Measurements from ENCODE around the gene SAMD13.

Gene SAMD13

GRCh38 chr1:84266748-84267147 lies 34.8 kb upstream of the SAMD13 start:
- H3K9ac ChIP-seq (ENCODE audit: low read length): no peak overlapping the region
- no peak for DNase-seq (ENCODE audit: low read depth)
- H3K4me3 ChIP-seq (ENCODE audit: low read length): no peak overlapping the region
- no peaks in the 10 kb centered on the region for H3K36me3 ChIP-seq (ENCODE audit: control insufficient read depth, insufficient read depth, low read length, severe bottlenecking)
- peaks cover 6% of the 10 kb centered on the region for H3K4me1 ChIP-seq (ENCODE audit: control insufficient read depth, insufficient read depth, low read length)
- H3K9me3 ChIP-seq (ENCODE audit: control insufficient read depth, low read length): no peaks in the 10 kb centered on the region
- H3K27me3 ChIP-seq (replicated peaks; ENCODE audit: control insufficient read depth, insufficient read depth, low read length): no peaks in the 10 kb centered on the region

GRCh38 chr1:84267476-84267875 lies 34.0 kb upstream of the SAMD13 start:
- no peak for DNase-seq (ENCODE audit: low read depth)
- Histone ChIP-seq H3K9ac (ENCODE audit: low read length) (no peak overlapping the region), H3K36me3 (ENCODE audit: control insufficient read depth, insufficient read depth, low read length, severe bottlenecking) (no peaks in the 10 kb centered on the region), H3K4me3 (ENCODE audit: low read length) (no peak overlapping the region), H3K27me3 (replicated peaks; ENCODE audit: control insufficient read depth, insufficient read depth, low read length) (no peaks in the 10 kb centered on the region), H3K4me1 (ENCODE audit: control insufficient read depth, insufficient read depth, low read length) (peaks cover 6% of the 10 kb centered on the region), H3K9me3 (ENCODE audit: control insufficient read depth, low read length) (no peaks in the 10 kb centered on the region)

- Histone ChIP-seq H3K36me3 (ENCODE audit: control insufficient read depth, insufficient read depth, low read length, severe bottlenecking) (no peaks in the 10 kb centered on the region), H3K27me3 (replicated peaks; ENCODE audit: control insufficient read depth, insufficient read depth, low read length) (no peaks in the 10 kb centered on the region), H3K9me3 (ENCODE audit: control insufficient read depth, low read length) (no peaks in the 10 kb centered on the region), H3K4me3 (ENCODE audit: low read length) (no peak overlapping the region), H3K9ac (ENCODE audit: low read length) (no peak overlapping the region), H3K4me1 (ENCODE audit: control insufficient read depth, insufficient read depth, low read length) (peaks cover 6% of the 10 kb centered on the region)
- DNase-seq (ENCODE audit: low read depth): no peak
These were observed 33.2 kb upstream of the SAMD13 start for GRCh38 chr1:84268346-84268745.

GRCh38 chr1:84269306-84269705 lies 32.2 kb upstream of the SAMD13 start:
- H3K36me3 ChIP-seq (ENCODE audit: control insufficient read depth, insufficient read depth, low read length, severe bottlenecking): no peaks in the 10 kb centered on the region
- no peak for DNase-seq (ENCODE audit: low read depth)
- peaks cover 6% of the 10 kb centered on the region for H3K4me1 ChIP-seq (ENCODE audit: control insufficient read depth, insufficient read depth, low read length)
- H3K9ac ChIP-seq (ENCODE audit: low read length): no peak overlapping the region
- H3K9me3 ChIP-seq (ENCODE audit: control insufficient read depth, low read length): no peaks in the 10 kb centered on the region
- H3K4me3 ChIP-seq (ENCODE audit: low read length): no peak overlapping the region
- H3K27me3 ChIP-seq (replicated peaks; ENCODE audit: control insufficient read depth, insufficient read depth, low read length): no peaks in the 10 kb centered on the region

- Histone ChIP-seq H3K4me1 (ENCODE audit: control insufficient read depth, insufficient read depth, low read length) (peaks cover 6% of the 10 kb centered on the region), H3K9ac (ENCODE audit: low read length) (no peak overlapping the region), H3K4me3 (ENCODE audit: low read length) (no peak overlapping the region), H3K36me3 (ENCODE audit: control insufficient read depth, insufficient read depth, low read length, severe bottlenecking) (no peaks in the 10 kb centered on the region), H3K9me3 (ENCODE audit: control insufficient read depth, low read length) (no peaks in the 10 kb centered on the region), H3K27me3 (replicated peaks; ENCODE audit: control insufficient read depth, insufficient read depth, low read length) (no peaks in the 10 kb centered on the region)
- DNase-seq (ENCODE audit: low read depth): peak; percentile 47
These were observed 29.9 kb upstream of the SAMD13 start for GRCh38 chr1:84271441-84272151.

- DNase-seq (ENCODE audit: low read depth): no peak
- Histone ChIP-seq H3K4me3 (ENCODE audit: low read length) (no peak overlapping the region), H3K9me3 (ENCODE audit: control insufficient read depth, low read length) (no peaks in the 10 kb centered on the region), H3K9ac (ENCODE audit: low read length) (no peak overlapping the region), H3K36me3 (ENCODE audit: control insufficient read depth, insufficient read depth, low read length, severe bottlenecking) (no peaks in the 10 kb centered on the region), H3K4me1 (ENCODE audit: control insufficient read depth, insufficient read depth, low read length) (peaks cover 6% of the 10 kb centered on the region), H3K27me3 (replicated peaks; ENCODE audit: control insufficient read depth, insufficient read depth, low read length) (no peaks in the 10 kb centered on the region)
These were observed 29.1 kb upstream of the SAMD13 start for GRCh38 chr1:84272401-84272800.

GRCh38 chr1:84277343-84278059 lies 24.0 kb upstream of the SAMD13 start:
- Histone ChIP-seq H3K9me3 (ENCODE audit: control insufficient read depth, low read length) (no peaks in the 10 kb centered on the region), H3K4me3 (ENCODE audit: low read length) (no peak overlapping the region), H3K4me1 (ENCODE audit: control insufficient read depth, insufficient read depth, low read length) (no peaks in the 10 kb centered on the region), H3K9ac (ENCODE audit: low read length) (no peak overlapping the region), H3K27me3 (replicated peaks; ENCODE audit: control insufficient read depth, insufficient read depth, low read length) (no peaks in the 10 kb centered on the region), H3K36me3 (ENCODE audit: control insufficient read depth, insufficient read depth, low read length, severe bottlenecking) (no peaks in the 10 kb centered on the region)
- no peak for DNase-seq (ENCODE audit: low read depth)

- Histone ChIP-seq H3K4me3 (ENCODE audit: low read length) (no peak overlapping the region), H3K9ac (ENCODE audit: low read length) (no peak overlapping the region), H3K27me3 (replicated peaks; ENCODE audit: control insufficient read depth, insufficient read depth, low read length) (no peaks in the 10 kb centered on the region), H3K36me3 (ENCODE audit: control insufficient read depth, insufficient read depth, low read length, severe bottlenecking) (no peaks in the 10 kb centered on the region), H3K4me1 (ENCODE audit: control insufficient read depth, insufficient read depth, low read length) (no peaks in the 10 kb centered on the region), H3K9me3 (ENCODE audit: control insufficient read depth, low read length) (no peaks in the 10 kb centered on the region)
- no peak for DNase-seq (ENCODE audit: low read depth)
These were observed 22.6 kb upstream of the SAMD13 start for GRCh38 chr1:84278905-84279304.

- H3K4me3 ChIP-seq (ENCODE audit: low read length): no peak overlapping the region
- no peaks in the 10 kb centered on the region for H3K4me1 ChIP-seq (ENCODE audit: control insufficient read depth, insufficient read depth, low read length)
- no peak overlapping the region for H3K9ac ChIP-seq (ENCODE audit: low read length)
- no peaks in the 10 kb centered on the region for H3K9me3 ChIP-seq (ENCODE audit: control insufficient read depth, low read length)
- H3K27me3 ChIP-seq (replicated peaks; ENCODE audit: control insufficient read depth, insufficient read depth, low read length): no peaks in the 10 kb centered on the region
- no peaks in the 10 kb centered on the region for H3K36me3 ChIP-seq (ENCODE audit: control insufficient read depth, insufficient read depth, low read length, severe bottlenecking)
- DNase-seq (ENCODE audit: low read depth): no peak
These were observed 20.6 kb upstream of the SAMD13 start for GRCh38 chr1:84280912-84281311.

GRCh38 chr1:84282780-84283333 lies 18.7 kb upstream of the SAMD13 start:
- Histone ChIP-seq H3K36me3 (ENCODE audit: control insufficient read depth, insufficient read depth, low read length, severe bottlenecking) (no peaks in the 10 kb centered on the region), H3K4me1 (ENCODE audit: control insufficient read depth, insufficient read depth, low read length) (no peaks in the 10 kb centered on the region), H3K4me3 (ENCODE audit: low read length) (no peak overlapping the region), H3K9ac (ENCODE audit: low read length) (no peak overlapping the region), H3K9me3 (ENCODE audit: control insufficient read depth, low read length) (peaks cover 7% of the 10 kb centered on the region), H3K27me3 (replicated peaks; ENCODE audit: control insufficient read depth, insufficient read depth, low read length) (no peaks in the 10 kb centered on the region)
- no peak for DNase-seq (ENCODE audit: low read depth)

GRCh38 chr1:84283381-84283780 lies 18.1 kb upstream of the SAMD13 start:
- Histone ChIP-seq H3K4me3 (ENCODE audit: low read length) (no peak overlapping the region), H3K9me3 (ENCODE audit: control insufficient read depth, low read length) (peaks cover 8% of the 10 kb centered on the region), H3K36me3 (ENCODE audit: control insufficient read depth, insufficient read depth, low read length, severe bottlenecking) (no peaks in the 10 kb centered on the region), H3K4me1 (ENCODE audit: control insufficient read depth, insufficient read depth, low read length) (no peaks in the 10 kb centered on the region), H3K27me3 (replicated peaks; ENCODE audit: control insufficient read depth, insufficient read depth, low read length) (no peaks in the 10 kb centered on the region), H3K9ac (ENCODE audit: low read length) (no peak overlapping the region)
- DNase-seq (ENCODE audit: low read depth): no peak

Measured in adipocyte (in vitro differentiated cells).